Measurements from ENCODE around the gene GAGE12J. TPM values are rescaled to one million over a fixed set of nuclear protein-coding genes. Genes with fewer than 3 reads are reported as not detected.

The GAGE12J gene
- total and polyA plus RNA-seq, 9 of the 15 experiments (the other 6 are each of a cell fraction or from before 2014, with no cell fraction given), result 0.20 to 0.84 (median 0.64) TPM; not detected in 5

GRCh38 chrX:49291615-49292337 is 30.1 kb upstream of the GAGE12J start (continued):
- TF ChIP-seq NRF1 (conservative IDR thresholded peaks at IDR 0.05 in 1 of 2, IDR thresholded peaks at IDR 0.05 in 1 of 2) (0 out of 4 replicates have a peak, but pooled peaks of 1 of the 2 experiments have one; percentile 19), CTBP1 (IDR thresholded peaks at IDR 0.05; ENCODE audit: borderline replicate concordance) (peak; percentile 70; the same call in 1 of the 2 replicates), RBBP5 (IDR thresholded peaks at IDR 0.05; ENCODE audit: borderline replicate concordance, insufficient read depth, low read length, poor library complexity, severe bottlenecking) (no peak), ZNF224 (CRISPR knock-in tag; IDR thresholded peaks at IDR 0.05) (no peak), ZBTB2 (IDR thresholded peaks at IDR 0.05) (no peak), NFYB (IDR thresholded peaks at IDR 0.05; ENCODE audit: extremely low read depth, insufficient read length) (no peak), MXD1 (CRISPR knock-in tag; IDR thresholded peaks at IDR 0.05; ENCODE audit: borderline replicate concordance, poor library complexity, severe bottlenecking) (no peak), ZNF511 (CRISPR knock-in tag; IDR thresholded peaks at IDR 0.05) (no peak), MTA3 (IDR thresholded peaks at IDR 0.05; ENCODE audit: borderline replicate concordance) (peak; percentile 56; the same call in 1 of the 2 replicates), CREM (IDR thresholded peaks at IDR 0.05; ENCODE audit: low read depth) (no peak), IRF1 (CRISPR knock-in tag; IDR thresholded peaks at IDR 0.05; ENCODE audit: borderline replicate concordance) (no peak), KAT8 (IDR thresholded peaks at IDR 0.05; ENCODE audit: low read depth) (no peak), ZNF79 (CRISPR knock-in tag; IDR thresholded peaks at IDR 0.05; ENCODE audit: low read depth) (no peak), CBX1 (IDR thresholded peaks at IDR 0.05; ENCODE audit: low read depth) (no peak), CC2D1A (IDR thresholded peaks at IDR 0.05) (peak; percentile 68), SP1 (CRISPR knock-in tag; IDR thresholded peaks at IDR 0.05) (peak; percentile 48; the same call in 1 of the 2 replicates), RAD21 (CRISPR knock-in tag; conservative IDR thresholded peaks at IDR 0.05 in 1 of 2, IDR thresholded peaks at IDR 0.05 in 1 of 2) (peak; percentile 58 to 85), L3MBTL2 (IDR thresholded peaks at IDR 0.05) (0 out of 2 replicates have a peak, but pooled peaks have one; percentile 17), ZBTB43 (CRISPR knock-in tag; IDR thresholded peaks at IDR 0.05) (no peak), IRF2 (CRISPR knock-in tag; IDR thresholded peaks at IDR 0.05) (no peak), TRIM25 (IDR thresholded peaks at IDR 0.05; ENCODE audit: borderline replicate concordance) (no peak)

All from K562 (cell line).